Endometrial microvascular endothelial cells (primary cell): Measurements from ENCODE around the gene CABLES1. TPM values are rescaled to one million over a fixed set of nuclear protein-coding genes. Genes with fewer than 3 reads are reported as not detected.
"Not testable (repeated sequence)": the region's sequence is repeated elsewhere in the genome, so short reads cannot be mapped to it uniquely, and the experiment has no call there.

Source experiments
- in situ Hi-C: cut with HindIII; loops from 2 replicates; pipeline ENCODE4 v1.10.0; 2017; ENCODE audit warnings: low sequenced_read_pairs, low pct_unique_long_range_greater_than_20kb; ENCODE audit errors: inconsistent ontology term
- total RNA-seq: library from RNA; depleted of rRNA; stranded (reverse); fragments of >200 nt; gene quantifications from one replicate; pipeline ENCODE4 v1.2.3, GENCODE V29; 2015; ENCODE audit errors: inconsistent ontology term

CABLES1 gene
- total RNA-seq, 1 donor from 2014 or later: 12.6 TPM

DNA sequence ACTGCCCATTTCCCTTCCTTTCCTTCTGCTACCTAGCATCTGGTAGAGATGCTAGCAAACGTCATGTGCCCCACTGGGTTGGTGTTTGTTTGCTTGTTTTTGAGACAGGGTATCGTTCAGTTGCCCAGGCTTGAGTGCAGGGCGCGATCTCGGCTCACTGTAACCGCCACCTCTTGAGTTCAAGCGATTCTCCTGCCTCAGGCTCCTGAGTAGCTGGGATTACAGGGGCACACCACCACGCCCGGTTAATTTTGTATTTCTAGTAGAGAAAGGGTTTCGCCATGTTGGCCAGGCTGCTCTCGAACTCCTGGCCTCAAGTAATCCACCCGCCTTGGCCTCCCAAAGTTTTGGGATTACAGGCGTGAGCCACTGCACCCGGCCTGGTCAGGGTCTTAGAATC is 23.6 kb downstream of the CABLES1 start:
- in situ Hi-C loops: not testable (repeated sequence)

DNA sequence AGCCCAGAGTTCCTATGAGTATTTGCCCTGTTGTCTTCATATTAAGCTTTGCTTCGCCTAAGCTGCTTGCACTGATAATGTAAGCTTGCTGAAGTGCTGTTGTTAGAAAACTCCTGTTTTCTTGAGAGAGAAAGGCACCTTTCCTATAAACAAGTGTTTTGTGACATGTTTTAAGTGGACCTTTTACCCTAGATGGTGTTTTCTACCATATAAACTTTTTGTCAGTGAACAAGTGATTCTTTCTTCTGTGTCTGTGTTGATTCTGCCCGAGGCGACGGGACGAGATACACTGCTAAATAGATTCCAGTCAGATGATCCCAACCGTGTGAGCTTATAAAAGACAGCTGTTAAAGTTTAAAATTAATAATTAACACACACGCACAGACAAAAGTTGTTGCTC is 24.1 kb downstream of the CABLES1 start:
- in situ Hi-C loops: no loop called here

GRCh38 chr18:23162473-23162872 is 27.2 kb downstream of the CABLES1 start:
- in situ Hi-C loops: no loop called here

DNA sequence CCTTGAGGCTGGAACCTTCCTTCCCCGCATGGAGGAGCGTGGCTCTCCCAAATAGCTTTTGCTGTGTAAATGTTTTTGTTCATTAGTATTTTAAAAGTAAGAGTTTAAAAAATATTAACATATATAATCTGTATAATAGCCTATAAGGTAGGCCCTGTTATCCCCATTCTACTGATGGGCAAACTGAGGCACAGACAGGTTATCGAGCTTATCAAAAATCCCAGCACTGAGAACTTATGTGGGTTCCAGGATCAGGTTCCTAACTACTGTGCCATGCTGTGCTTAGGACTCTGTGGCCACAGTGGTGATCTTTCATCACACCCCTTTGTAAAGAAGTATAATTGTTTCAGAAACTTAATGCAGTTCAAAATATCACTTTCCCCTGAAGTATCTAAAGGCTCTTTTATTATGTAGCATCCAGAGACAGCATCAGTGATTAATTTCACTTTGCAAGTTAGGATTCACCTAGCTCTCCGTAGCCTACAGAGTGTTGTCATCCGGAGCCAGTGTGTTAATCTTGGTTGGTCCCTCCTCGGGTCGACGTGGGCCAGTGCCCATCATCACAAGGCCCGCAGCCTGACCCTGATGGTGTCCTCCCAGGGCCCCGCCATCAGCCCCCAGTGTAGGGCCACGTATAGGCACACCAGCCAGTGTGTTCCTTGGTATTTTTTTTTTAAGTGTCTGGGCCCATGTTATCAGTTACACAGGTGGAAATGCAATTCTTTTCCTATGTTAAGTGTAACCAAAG is 28.7 kb downstream of the CABLES1 start:
- in situ Hi-C loops: no loop called here

DNA sequence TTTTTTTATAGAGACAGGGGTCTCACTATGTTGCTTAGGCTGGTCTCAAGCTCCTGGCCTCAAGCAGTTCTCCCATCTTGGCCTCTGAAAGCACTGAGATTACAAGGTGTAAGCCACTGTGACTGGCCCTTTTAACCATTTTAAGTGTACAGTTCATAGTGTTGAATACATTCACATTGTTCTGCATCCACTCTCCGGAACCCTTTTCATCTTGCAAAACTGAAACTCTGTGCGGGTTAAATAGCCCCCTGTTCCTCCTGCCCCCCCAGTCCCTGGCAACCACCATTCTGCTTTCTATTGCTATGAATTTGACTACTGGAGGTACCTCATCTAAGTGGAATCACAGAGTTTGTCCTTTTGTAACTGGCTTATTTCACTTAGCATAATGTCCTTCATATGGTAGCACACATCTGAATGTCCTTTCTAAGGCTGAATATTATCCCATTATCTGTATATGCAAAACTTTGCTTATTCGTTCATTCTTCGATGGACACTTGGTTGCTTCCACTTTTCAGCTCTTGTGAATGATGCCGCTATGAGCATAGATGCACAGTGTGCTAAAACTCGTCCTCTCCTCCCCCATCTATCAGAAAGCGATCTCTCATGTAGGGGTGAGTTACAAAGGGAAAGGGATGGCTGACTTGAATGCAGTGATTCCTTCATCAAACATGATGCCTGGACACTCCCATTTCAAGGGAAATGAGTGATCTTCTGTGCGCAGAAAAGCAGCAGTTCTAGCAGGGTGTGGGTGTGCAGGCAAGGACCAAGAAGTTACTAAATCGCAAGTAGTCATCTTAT is 30.2 kb downstream of the CABLES1 start:
- in situ Hi-C loops: no loop called here

- in situ Hi-C loops: no loop called here
These were observed 31.7 kb downstream of the CABLES1 start for GRCh38 chr18:23166891-23167541.

- in situ Hi-C loops: no loop called here
These were observed 34.4 kb downstream of the CABLES1 start for GRCh38 chr18:23169673-23170044.

DNA sequence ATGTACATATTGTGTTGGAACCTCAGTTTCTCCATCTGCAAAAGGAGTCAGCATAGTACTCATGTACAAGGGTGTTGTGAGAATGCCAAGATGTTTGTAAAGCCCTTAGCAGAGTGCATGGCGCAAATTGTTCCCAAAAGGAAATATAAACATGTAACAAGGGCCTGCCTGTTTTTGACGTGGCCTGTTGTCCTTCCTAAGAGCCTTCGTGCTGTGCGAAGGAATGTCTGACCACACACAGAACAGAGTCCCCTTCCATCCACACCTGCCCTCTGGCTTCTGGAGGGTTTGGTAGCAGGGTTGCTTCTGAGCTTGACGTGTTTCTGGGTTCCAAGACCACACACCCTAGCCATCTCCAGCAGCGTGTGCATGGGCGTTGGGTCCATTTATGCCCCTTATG is 34.9 kb downstream of the CABLES1 start:
- in situ Hi-C loops: no loop called here

GRCh38 chr18:23171581-23172156 is 36.4 kb downstream of the CABLES1 start:
- in situ Hi-C loops: no loop called here

GRCh38 chr18:23172591-23173380 is 37.5 kb downstream of the CABLES1 start:
- in situ Hi-C loops: no loop called here

DNA sequence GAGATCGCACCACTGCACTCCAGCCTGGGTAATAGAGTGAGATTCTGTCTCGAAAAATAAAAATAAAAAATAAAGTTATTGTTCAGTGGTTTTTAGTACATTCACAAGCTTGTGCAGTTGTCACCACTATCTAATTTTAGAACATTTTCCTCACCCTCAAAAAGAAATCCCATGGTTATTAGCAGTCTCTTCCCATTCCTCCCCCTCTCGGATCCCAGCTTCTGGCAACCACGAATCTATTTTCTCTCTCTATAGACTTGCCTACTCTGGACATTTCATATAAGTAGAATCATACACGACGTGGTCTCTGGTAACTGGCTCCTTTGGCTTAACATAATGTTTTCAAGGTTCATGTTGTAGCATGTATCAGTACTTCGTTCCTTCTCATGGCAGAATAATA is 38.6 kb downstream of the CABLES1 start:
- in situ Hi-C loops: no loop called here

GRCh38 chr18:23176701-23177432 is 41.6 kb downstream of the CABLES1 start:
- in situ Hi-C loops: no loop called here

- in situ Hi-C loops: no loop called here
These were observed 42.3 kb downstream of the CABLES1 start for GRCh38 chr18:23177433-23178072.

DNA sequence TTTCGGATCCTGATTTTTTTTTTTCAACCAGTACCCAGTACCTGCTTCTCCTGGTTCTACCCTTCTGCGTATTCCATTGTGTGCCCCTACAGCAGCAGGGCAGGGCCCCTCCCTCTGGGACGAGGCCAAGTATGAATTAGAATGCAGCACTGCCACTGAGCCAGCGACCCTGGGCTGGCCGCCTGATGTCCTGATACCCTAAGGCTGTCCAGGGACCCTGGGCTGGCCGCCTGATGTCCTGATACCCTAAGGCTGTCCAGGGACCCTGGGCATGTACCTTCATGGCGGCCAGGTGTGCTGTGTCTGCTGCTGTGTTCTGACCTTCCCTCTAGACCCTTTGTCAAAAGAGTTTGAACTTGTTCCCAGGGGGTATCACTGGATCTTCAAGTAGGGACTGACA is 42.9 kb downstream of the CABLES1 start:
- in situ Hi-C loops: no loop called here

DNA sequence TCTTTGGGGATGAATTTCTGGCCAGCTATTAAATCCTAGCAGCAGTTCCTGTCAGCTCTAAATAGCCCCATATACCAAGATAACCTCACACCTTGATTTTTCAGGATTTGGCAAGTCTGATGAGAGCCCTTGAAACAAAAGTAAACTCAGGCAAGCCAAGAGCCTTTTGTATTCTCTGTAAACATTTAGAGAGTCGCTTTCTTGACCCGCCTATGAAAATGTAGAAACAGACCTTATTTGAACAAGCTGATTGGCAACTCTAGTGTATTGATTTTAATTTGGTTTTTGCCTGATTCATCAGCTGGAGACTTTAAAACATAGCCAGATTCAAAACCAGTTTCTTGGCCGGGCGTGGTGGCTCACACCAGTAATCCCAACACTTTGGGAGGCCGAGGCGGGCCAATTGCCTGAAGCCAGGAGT is 43.4 kb downstream of the CABLES1 start:
- in situ Hi-C loops: no loop called here

DNA sequence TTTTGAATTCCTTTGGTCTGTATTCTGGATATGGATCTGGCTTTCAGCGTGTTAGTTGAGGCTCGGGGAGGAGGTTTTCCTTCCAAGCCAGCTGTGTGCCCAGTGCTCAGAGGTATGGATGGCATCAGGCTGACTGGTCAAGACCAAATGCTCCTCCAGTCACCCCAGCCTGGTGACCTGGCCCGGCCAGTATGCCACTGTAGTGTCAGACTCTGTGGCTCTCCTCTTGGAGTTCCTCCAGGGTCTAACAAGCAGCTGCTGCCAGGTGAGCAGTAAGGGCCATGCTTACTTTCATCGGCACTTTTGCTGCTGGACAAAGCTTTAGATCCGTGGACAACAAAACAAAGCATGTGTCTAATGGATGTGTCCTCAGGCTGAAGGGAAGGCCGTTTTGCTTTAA is 44.1 kb downstream of the CABLES1 start:
- in situ Hi-C loops: no loop called here

- in situ Hi-C loops: no loop called here
These were observed 46.3 kb downstream of the CABLES1 start for GRCh38 chr18:23181547-23181946.

GRCh38 chr18:23182606-23183005 is 47.3 kb downstream of the CABLES1 start:
- in situ Hi-C loops: no loop called here
